GM19324 (cell line): Measurements from ENCODE around the gene CENPT.
A peak's percentile ranks its signal among the peaks of the same experiment; 100 is the strongest.

Experiments used
- ATAC-seq: cut with Tn5 transposase; IDR thresholded peaks from one replicate; pipeline ENCODE4 v1.9.1; 2021; ENCODE audit warnings: mild to moderate bottlenecking, moderate library complexity; ENCODE audit not compliant: unreplicated experiment, low FRiP score

CENPT gene

GRCh38 chr16:67822511-67822910, 25.0 kb downstream of the CENPT start:
- ATAC-seq, result no peak

GRCh38 chr16:67820608-67821259, 26.8 kb downstream of the CENPT start:
- ATAC-seq, result no peak

- no peak for ATAC-seq
These were observed 32.9 kb downstream of the CENPT start for GRCh38 chr16:67814567-67814966.

GRCh38 chr16:67811899-67812298, 35.6 kb downstream of the CENPT start:
- no peak for ATAC-seq

- no peak for ATAC-seq
These were observed 40.3 kb downstream of the CENPT start for GRCh38 chr16:67807148-67807682.

GRCh38 chr16:67806428-67807147, 40.9 kb downstream of the CENPT start, which contains the start of the genes RANBP10 and TSNAXIP1:
Gene RANBP10 (minus strand): TSS chr16:67806560. CDS start chr16:67806536, 24 bp downstream.
Gene TSNAXIP1 (plus strand): TSS chr16:67806889. CDS start chr16:67807150, 261 bp downstream.
- peak; percentile 95 for ATAC-seq

GRCh38 chr16:67805718-67806427, 41.6 kb downstream of the CENPT start:
- ATAC-seq, result peak; percentile 7

GRCh38 chr16:67804853-67805542, 42.5 kb downstream of the CENPT start:
- no peak for ATAC-seq

- ATAC-seq, result no peak
These were observed 43.6 kb downstream of the CENPT start for GRCh38 chr16:67803894-67804293.

- no peak for ATAC-seq
These were observed 45.6 kb downstream of the CENPT start for GRCh38 chr16:67801883-67802282.

- ATAC-seq, result no peak
These were observed 46.3 kb downstream of the CENPT start for GRCh38 chr16:67801241-67801640.

GRCh38 chr16:67800338-67800926, 47.1 kb downstream of the CENPT start:
- ATAC-seq, result no peak

GRCh38 chr16:67796099-67796718, 51.3 kb downstream of the CENPT start:
- ATAC-seq, result no peak

- ATAC-seq, result no peak
These were observed 57.4 kb downstream of the CENPT start for GRCh38 chr16:67790071-67790470.

GRCh38 chr16:67786491-67786890, 61.0 kb downstream of the CENPT start:
- ATAC-seq, result no peak

GRCh38 chr16:67783353-67783725, 64.2 kb downstream of the CENPT start:
- ATAC-seq, result no peak

GRCh38 chr16:67782567-67783352, 64.7 kb downstream of the CENPT start:
- ATAC-seq, result no peak

- ATAC-seq, result no peak
These were observed 66.0 kb downstream of the CENPT start for GRCh38 chr16:67781565-67781921.
